ENCODE data around the gene FSTL3. TPM values are rescaled to one million over a fixed set of nuclear protein-coding genes. Genes with fewer than 3 reads are reported as not detected.
A peak's percentile ranks its signal among the peaks of the same experiment; 100 is the strongest.

Gene FSTL3
- total and polyA plus RNA-seq, 2 of the 13 experiments (the other 11 are each of a cell fraction or from before 2014, with no cell fraction given): 13.5 to 15.6 TPM

DNA sequence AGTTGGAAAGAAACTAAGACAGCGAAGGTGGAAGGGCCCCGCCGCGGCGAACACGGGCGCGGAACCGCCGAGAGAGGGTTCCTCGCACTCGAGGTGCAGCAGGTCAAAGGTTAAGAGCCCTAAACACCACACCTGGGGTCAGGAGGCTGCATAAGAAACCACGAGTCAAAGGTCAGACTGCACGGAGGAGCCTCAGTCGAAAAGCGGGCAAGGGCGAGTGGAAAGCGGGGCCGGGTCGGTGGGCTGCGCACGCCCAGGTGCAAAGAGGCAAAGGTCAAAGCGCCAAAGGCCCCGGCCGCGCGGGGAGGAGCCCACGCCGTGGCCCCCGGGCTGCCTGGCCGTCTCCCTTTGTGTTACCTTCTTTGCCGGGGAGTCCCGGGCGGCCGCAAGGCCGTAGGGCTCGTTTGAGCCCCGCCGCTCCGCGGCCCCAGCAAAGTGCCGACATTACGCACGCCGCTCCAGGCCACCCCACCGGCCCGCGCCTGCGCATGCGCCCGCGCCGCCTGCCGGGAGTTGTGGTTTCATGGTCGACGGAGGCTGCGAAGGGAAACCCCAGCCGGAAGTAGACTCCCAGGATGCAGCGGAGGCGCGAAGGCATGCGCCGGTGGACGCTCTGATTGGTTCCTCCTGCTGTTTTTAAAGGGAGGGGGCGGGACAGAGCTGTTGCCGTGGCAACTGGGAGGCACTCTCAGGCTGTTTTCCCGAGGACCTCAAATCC, 43.0 kb upstream of the FSTL3 start, which contains the start of gene POLRMT (continued):
- TF ChIP-seq, protein P1, sequence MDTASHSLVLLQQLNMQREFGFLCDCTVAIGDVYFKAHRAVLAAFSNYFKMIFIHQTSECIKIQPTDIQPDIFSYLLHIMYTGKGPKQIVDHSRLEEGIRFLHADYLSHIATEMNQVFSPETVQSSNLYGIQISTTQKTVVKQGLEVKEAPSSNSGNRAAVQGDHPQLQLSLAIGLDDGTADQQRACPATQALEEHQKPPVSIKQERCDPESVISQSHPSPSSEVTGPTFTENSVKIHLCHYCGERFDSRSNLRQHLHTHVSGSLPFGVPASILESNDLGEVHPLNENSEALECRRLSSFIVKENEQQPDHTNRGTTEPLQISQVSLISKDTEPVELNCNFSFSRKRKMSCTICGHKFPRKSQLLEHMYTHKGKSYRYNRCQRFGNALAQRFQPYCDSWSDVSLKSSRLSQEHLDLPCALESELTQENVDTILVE (CRISPR knock-in tag; IDR thresholded peaks at IDR 0.05): 0 out of 2 replicates have a peak, but pooled peaks have one; percentile 35
- TF ChIP-seq ZNF83 (CRISPR knock-in tag; IDR thresholded peaks at IDR 0.05; ENCODE audit: borderline replicate concordance) (0 out of 2 replicates have a peak, but pooled peaks have one; percentile 21), CEBPG (CRISPR knock-in tag; IDR thresholded peaks at IDR 0.05) (no peak), NFRKB (IDR thresholded peaks at IDR 0.05) (no peak), DMAP1 (CRISPR knock-in tag; IDR thresholded peaks at IDR 0.05) (no peak; the same call in 1 of the 2 replicates), NFIB (CRISPR knock-in tag; IDR thresholded peaks at IDR 0.05; ENCODE audit: borderline replicate concordance) (no peak), REL (CRISPR knock-in tag; conservative IDR thresholded peaks at IDR 0.05) (no peak), ZKSCAN8 (CRISPR knock-in tag; IDR thresholded peaks at IDR 0.05; ENCODE audit: borderline replicate concordance) (no peak), SMAD3 (CRISPR knock-in tag; IDR thresholded peaks at IDR 0.05) (no peak), FOXA1 (IDR thresholded peaks at IDR 0.05) (no peak), FOXA1 (CRISPR knock-in tag; IDR thresholded peaks at IDR 0.05) (no peak), ZNF260 (CRISPR knock-in tag; IDR thresholded peaks at IDR 0.05; ENCODE audit: borderline replicate concordance, low read depth) (no peak), MTA3 (CRISPR knock-in tag; IDR thresholded peaks at IDR 0.05) (no peak), RFX1 (IDR thresholded peaks at IDR 0.05) (peak; percentile 98), ZNF768 (CRISPR knock-in tag; IDR thresholded peaks at IDR 0.05) (no peak), ASH2L (IDR thresholded peaks at IDR 0.05; ENCODE audit: insufficient read length, low read depth, low read length) (peak; percentile 74), PTBP1 (IDR thresholded peaks at IDR 0.05; ENCODE audit: low read depth, low read length, poor library complexity, severe bottlenecking) (no peak), POLR2A (IDR thresholded peaks at IDR 0.05; ENCODE audit: insufficient read depth in 1 of 2, low read depth in 2 of 2, low read length in 2 of 2) (peak; percentile 59 to 67; a peak in 3 of 4 replicates), MATR3 (CRISPR knock-in tag; IDR thresholded peaks at IDR 0.05) (no peak), GZF1 (CRISPR knock-in tag; IDR thresholded peaks at IDR 0.05) (0 out of 2 replicates have a peak, but pooled peaks have one; percentile 36), IKZF4 (CRISPR knock-in tag; IDR thresholded peaks at IDR 0.05; ENCODE audit: borderline replicate concordance, low read depth, not compliant biosample characterization) (no peak), RAD21 (CRISPR knock-in tag; IDR thresholded peaks at IDR 0.05) (no peak; the same call in 1 of the 2 replicates), ZNF616 (CRISPR knock-in tag; IDR thresholded peaks at IDR 0.05; ENCODE audit: low read depth) (no peak), BRD4 (CRISPR knock-in tag; IDR thresholded peaks at IDR 0.05) (0 out of 2 replicates have a peak, but pooled peaks have one; percentile 49), RAD51 (IDR thresholded peaks at IDR 0.05; ENCODE audit: borderline replicate concordance) (no peak), ZNF747 (CRISPR knock-in tag; IDR thresholded peaks at IDR 0.05; ENCODE audit: borderline replicate concordance) (no peak; the same call in 1 of the 2 replicates)
- TF ChIP-seq, protein P2, sequence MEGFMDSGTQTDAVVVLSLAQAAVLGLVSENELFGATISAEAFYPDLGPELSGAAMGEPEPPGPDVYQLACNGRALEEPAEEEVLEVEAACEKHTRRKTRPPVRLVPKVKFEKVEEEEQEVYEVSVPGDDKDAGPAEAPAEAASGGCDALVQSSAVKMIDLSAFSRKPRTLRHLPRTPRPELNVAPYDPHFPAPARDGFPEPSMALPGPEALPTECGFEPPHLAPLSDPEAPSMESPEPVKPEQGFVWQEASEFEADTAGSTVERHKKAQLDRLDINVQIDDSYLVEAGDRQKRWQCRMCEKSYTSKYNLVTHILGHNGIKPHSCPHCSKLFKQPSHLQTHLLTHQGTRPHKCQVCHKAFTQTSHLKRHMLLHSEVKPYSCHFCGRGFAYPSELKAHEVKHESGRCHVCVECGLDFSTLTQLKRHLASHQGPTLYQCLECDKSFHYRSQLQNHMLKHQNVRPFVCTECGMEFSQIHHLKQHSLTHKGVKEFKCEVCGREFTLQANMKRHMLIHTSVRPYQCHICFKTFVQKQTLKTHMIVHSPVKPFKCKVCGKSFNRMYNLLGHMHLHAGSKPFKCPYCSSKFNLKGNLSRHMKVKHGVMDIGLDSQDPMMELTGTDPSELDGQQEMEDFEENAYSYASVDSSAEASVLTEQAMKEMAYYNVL (CRISPR knock-in tag; IDR thresholded peaks at IDR 0.05; ENCODE audit: borderline replicate concordance): peak; percentile 48; the same call in 1 of the 2 replicates
- TF ChIP-seq, protein P3, sequence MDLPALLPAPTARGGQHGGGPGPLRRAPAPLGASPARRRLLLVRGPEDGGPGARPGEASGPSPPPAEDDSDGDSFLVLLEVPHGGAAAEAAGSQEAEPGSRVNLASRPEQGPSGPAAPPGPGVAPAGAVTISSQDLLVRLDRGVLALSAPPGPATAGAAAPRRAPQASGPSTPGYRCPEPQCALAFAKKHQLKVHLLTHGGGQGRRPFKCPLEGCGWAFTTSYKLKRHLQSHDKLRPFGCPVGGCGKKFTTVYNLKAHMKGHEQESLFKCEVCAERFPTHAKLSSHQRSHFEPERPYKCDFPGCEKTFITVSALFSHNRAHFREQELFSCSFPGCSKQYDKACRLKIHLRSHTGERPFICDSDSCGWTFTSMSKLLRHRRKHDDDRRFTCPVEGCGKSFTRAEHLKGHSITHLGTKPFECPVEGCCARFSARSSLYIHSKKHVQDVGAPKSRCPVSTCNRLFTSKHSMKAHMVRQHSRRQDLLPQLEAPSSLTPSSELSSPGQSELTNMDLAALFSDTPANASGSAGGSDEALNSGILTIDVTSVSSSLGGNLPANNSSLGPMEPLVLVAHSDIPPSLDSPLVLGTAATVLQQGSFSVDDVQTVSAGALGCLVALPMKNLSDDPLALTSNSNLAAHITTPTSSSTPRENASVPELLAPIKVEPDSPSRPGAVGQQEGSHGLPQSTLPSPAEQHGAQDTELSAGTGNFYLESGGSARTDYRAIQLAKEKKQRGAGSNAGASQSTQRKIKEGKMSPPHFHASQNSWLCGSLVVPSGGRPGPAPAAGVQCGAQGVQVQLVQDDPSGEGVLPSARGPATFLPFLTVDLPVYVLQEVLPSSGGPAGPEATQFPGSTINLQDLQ (CRISPR knock-in tag; IDR thresholded peaks at IDR 0.05): no peak

All from HepG2 (cell line).